Parathyroid adenoma (tissue), 2 donors: Measurements from ENCODE around the gene PTGER3.
"Not testable (repeated sequence)": the region's sequence is repeated elsewhere in the genome, so short reads cannot be mapped to it uniquely, and the experiment has no call there.

Experiments used
- H2AFZ ChIP-seq: fragments of 300-600 bp; sonication (generic); one replicate; pipeline ENCODE4 v1.7.0; 2017; ENCODE audit warnings: antibody characterized with exemption, mild to moderate bottlenecking
- H3K27ac ChIP-seq: fragments of 300-600 bp; sonication (generic); one replicate; pipeline ENCODE4 v1.7.0; 2017
- H3K27me3 ChIP-seq: fragments of 300-600 bp; sonication (generic); one replicate; pipeline ENCODE4 v1.7.0; 2017; ENCODE audit warnings: low read length; ENCODE audit not compliant: control insufficient read depth, insufficient read depth
- H3K36me3 ChIP-seq: fragments of 300-600 bp; sonication (generic); one replicate; pipeline ENCODE4 v1.7.0; 2017; ENCODE audit warnings: low read length; ENCODE audit not compliant: control insufficient read depth, insufficient read depth
- H3K4me1 ChIP-seq: fragments of 300-600 bp; sonication (generic); one replicate; pipeline ENCODE4 v1.7.0; 2017; ENCODE audit warnings: control low read depth
- H3K4me2 ChIP-seq: fragments of 300-600 bp; sonication (generic); one replicate; pipeline ENCODE4 v1.7.0; 2017; ENCODE audit warnings: low read length
- H3K4me3 ChIP-seq: fragments of 300-600 bp; sonication (generic); one replicate; pipeline ENCODE4 v1.7.0; 2017; ENCODE audit warnings: low read depth, low read length
- H3K79me2 ChIP-seq: fragments of 300-600 bp; sonication (generic); one replicate; pipeline ENCODE4 v1.7.0; 2017; ENCODE audit warnings: control low read depth
- H3K9ac ChIP-seq: fragments of 300-600 bp; sonication (generic); one replicate; pipeline ENCODE4 v1.7.0; 2017; ENCODE audit warnings: mild to moderate bottlenecking
- H3K9me3 ChIP-seq: fragments of 300-600 bp; sonication (generic); one replicate; pipeline ENCODE4 v1.7.0; 2017; ENCODE audit warnings: low read length; ENCODE audit not compliant: control insufficient read depth
- CTCF ChIP-seq: fragments of 300-600 bp; sonication (generic); IDR thresholded peaks from one replicate; pipeline ENCODE4 v1.7.0; 2017; ENCODE audit warnings: antibody characterized with exemption, mild to moderate bottlenecking
- donor health status: primary hyperparathyroidism.

Gene PTGER3

GRCh38 chr1:70993798-70994197 lies 53.8 kb downstream of the PTGER3 start:
- Histone ChIP-seq H3K27ac (no peak overlapping the region), H2AFZ (no peak overlapping the region), H3K9ac (no peak overlapping the region), H3K4me1 (no peaks in the 10 kb centered on the region), H3K4me3 (no peak overlapping the region), H3K27me3 (no peaks in the 10 kb centered on the region), H3K36me3 (no peaks in the 10 kb centered on the region), H3K4me2 (no peak overlapping the region), H3K9me3 (no peaks in the 10 kb centered on the region), H3K79me2 (no peaks in the 10 kb centered on the region)
- no peak for TF ChIP-seq CTCF

GRCh38 chr1:70992521-70992920 lies 55.1 kb downstream of the PTGER3 start:
- Histone ChIP-seq H3K27ac (no peak overlapping the region), H3K27me3 (no peaks in the 10 kb centered on the region), H3K9me3 (no peaks in the 10 kb centered on the region), H3K79me2 (no peaks in the 10 kb centered on the region), H3K4me3 (no peak overlapping the region), H3K36me3 (no peaks in the 10 kb centered on the region), H3K4me1 (no peaks in the 10 kb centered on the region), H2AFZ (no peak overlapping the region), H3K9ac (no peak overlapping the region), H3K4me2 (no peak overlapping the region)
- TF ChIP-seq CTCF: no peak

GRCh38 chr1:70990469-70991253 lies 57.0 kb downstream of the PTGER3 start:
- Histone ChIP-seq H3K4me1 (no peaks in the 10 kb centered on the region), H2AFZ (no peak overlapping the region), H3K36me3 (no peaks in the 10 kb centered on the region), H3K4me2 (no peak overlapping the region), H3K79me2 (no peaks in the 10 kb centered on the region), H3K9me3 (no peaks in the 10 kb centered on the region), H3K27me3 (no peaks in the 10 kb centered on the region), H3K4me3 (no peak overlapping the region), H3K27ac (no peak overlapping the region), H3K9ac (no peak overlapping the region)
- TF ChIP-seq CTCF: no peak

GRCh38 chr1:70987497-70987896 lies 60.1 kb downstream of the PTGER3 start:
- Histone ChIP-seq H3K9ac (no peak overlapping the region), H3K4me1 (no peaks in the 10 kb centered on the region), H3K4me3 (no peak overlapping the region), H2AFZ (no peak overlapping the region), H3K4me2 (no peak overlapping the region), H3K27me3 (no peaks in the 10 kb centered on the region), H3K9me3 (no peaks in the 10 kb centered on the region), H3K27ac (no peak overlapping the region), H3K36me3 (no peaks in the 10 kb centered on the region), H3K79me2 (no peaks in the 10 kb centered on the region)
- no peak for TF ChIP-seq CTCF

GRCh38 chr1:70985776-70986225 lies 61.8 kb downstream of the PTGER3 start:
- not testable (repeated sequence) for H3K9ac ChIP-seq, H3K4me3 ChIP-seq, H3K27ac ChIP-seq, H3K36me3 ChIP-seq, H2AFZ ChIP-seq, H3K4me2 ChIP-seq, H3K4me1 ChIP-seq, H3K9me3 ChIP-seq, H3K27me3 ChIP-seq, H3K79me2 ChIP-seq

GRCh38 chr1:70985278-70985677 lies 62.3 kb downstream of the PTGER3 start:
- H3K4me3 ChIP-seq, H2AFZ ChIP-seq, H3K27ac ChIP-seq, H3K79me2 ChIP-seq, H3K9me3 ChIP-seq, H3K4me1 ChIP-seq, H3K27me3 ChIP-seq, H3K36me3 ChIP-seq, H3K4me2 ChIP-seq, H3K9ac ChIP-seq: not testable (repeated sequence)
